UCSD-AML1 (cell line): ENCODE data around the gene MRGPRG.
A peak's percentile ranks its signal among the peaks of the same experiment; 100 is the strongest.
"Not testable (repeated sequence)": the region's sequence is repeated elsewhere in the genome, so short reads cannot be mapped to it uniquely, and the experiment has no call there.

ENCODE experiments used
- DNase-seq: peaks from one replicate; lab custom pipeline; 2025; ENCODE audit not compliant: unreplicated experiment; lab: John Stamatoyannopoulos, UW

The MRGPRG gene, protein sequence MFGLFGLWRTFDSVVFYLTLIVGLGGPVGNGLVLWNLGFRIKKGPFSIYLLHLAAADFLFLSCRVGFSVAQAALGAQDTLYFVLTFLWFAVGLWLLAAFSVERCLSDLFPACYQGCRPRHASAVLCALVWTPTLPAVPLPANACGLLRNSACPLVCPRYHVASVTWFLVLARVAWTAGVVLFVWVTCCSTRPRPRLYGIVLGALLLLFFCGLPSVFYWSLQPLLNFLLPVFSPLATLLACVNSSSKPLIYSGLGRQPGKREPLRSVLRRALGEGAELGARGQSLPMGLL

DNA sequence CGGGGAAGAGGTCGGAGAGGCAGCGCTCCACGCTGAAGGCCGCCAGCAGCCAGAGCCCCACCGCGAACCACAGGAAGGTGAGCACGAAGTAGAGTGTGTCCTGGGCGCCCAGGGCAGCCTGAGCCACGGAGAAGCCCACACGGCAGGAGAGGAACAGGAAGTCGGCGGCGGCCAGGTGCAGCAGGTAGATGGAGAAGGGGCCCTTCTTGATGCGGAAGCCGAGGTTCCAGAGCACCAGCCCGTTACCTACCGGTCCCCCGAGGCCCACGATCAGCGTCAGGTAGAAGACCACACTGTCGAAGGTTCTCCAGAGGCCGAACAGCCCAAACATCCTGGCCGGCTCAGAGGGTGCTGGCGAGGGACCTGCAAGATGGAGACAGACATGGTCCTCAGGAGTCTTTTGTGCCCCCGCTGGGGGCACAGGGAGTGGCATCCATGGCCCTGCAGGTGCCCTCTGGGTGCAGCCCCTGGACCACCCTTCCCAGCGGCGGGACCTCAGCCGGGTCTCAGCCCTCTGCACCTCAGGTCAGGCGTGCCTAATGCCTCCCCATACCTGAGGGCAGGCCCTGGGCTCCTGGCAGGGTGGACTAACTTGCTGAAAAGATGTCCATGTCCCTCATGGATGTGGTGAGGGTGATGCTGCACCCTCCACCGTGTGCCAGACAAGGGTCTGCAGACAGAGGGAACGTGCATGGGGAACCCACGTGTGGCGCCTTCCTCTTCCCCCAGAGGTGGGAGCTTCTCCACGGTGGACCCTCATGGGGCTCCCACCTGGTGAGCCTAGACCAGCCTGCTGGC lies at the start of gene MRGPRG:
TSS of gene MRGPRG (minus strand) at position 331 of the 798 bp plus-strand sequence. CDS start at position 331, 0 bp downstream.
- DNase-seq = no peak

DNA sequence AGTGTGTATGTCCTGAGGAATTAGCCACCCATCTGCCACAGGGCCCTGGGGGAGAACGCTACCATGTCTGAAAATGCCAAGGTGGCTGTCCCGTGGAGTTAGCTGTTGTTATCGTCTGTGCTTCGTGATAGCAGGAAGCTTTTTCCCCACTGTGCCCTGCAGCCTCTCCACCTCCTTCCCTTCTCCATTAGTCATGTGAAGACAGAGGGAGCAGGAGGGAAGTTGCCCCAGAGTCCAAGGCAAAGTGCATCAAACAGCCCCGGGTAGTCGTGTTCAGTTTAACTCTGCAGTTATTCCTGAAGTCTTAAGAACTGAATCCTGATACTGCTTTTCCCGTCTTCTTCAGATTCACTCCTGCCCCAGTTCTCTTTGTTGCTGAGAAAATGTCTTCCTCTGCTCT lies 43.9 kb upstream of the MRGPRG start:
- not testable (repeated sequence) for DNase-seq

DNA sequence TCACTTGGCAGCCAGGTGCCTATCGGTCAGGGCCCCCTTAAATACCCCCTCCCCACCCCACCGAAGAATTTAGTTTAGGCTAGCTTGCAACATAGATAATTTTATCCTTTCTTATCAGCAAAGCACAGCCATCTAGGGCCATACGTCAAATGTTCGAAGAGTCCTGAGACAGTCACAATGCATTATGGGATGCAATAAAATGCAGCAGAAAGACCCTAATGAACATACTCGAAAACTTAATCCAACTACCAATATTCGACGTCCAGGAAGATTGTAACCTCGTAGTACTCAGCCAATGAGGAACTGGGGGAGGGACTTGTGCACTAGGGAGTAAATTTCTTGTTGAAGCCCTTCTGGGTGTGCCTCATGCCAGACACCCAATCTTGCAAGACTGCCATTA lies 43.2 kb upstream of the MRGPRG start:
- DNase-seq = not testable (repeated sequence)

DNA sequence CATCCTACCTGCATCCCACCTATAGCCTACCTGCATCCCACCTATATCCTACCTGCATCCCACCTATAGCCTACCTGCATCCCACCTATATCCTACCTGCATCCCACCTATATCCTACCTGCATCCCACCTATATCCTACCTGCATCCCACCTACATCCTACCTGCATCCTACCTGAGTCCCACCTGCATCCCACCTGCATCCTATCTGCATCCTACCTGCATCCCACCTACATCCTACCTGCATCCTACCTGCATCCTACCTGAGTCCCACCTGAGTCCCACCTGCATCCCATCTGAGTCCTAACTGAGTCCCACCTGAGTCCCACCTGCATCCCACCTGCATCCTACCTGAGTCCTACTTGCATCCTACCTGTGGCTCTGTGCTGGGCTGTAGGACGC lies 38.9 kb upstream of the MRGPRG start:
- not testable (repeated sequence) for DNase-seq

DNA sequence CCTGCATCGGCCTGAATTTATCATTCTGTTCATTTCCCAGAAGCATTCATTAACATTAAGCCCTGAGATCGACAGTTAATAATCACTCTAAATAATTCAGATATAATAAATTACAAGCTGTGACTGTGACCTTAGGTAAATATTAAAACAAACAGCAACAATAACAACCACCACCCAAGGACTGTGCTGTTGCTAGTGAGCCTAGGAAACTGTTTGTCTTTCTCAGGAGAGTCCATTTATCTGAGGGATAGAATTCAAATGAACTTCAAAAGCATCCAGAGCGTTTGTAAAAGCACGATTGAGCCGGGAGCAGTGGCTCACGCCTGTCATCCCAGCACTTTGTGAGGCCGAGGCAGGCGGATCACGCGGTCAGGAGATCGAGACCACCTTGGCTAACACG lies 36.6 kb upstream of the MRGPRG start:
- not testable (repeated sequence) for DNase-seq

DNA sequence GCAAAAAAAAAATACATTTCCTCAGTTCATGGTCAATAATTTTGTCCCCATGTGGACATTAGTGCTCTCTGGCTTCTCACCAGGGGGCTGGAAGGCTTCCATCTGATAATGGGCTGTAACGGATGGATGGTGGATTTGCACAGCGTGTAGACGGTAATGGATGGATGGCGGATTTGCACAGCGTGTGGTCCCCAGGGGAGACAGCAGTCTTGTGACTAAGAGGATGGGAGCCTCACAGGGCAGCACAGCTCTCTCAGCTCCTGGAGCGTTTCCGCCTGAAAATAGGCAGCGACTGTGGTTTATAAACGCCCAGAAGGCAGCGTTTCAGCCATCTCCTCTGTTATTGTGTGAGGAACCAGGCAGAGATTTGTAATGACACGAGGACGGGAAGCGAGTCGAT lies 36.2 kb upstream of the MRGPRG start:
- not testable (repeated sequence) for DNase-seq

DNA sequence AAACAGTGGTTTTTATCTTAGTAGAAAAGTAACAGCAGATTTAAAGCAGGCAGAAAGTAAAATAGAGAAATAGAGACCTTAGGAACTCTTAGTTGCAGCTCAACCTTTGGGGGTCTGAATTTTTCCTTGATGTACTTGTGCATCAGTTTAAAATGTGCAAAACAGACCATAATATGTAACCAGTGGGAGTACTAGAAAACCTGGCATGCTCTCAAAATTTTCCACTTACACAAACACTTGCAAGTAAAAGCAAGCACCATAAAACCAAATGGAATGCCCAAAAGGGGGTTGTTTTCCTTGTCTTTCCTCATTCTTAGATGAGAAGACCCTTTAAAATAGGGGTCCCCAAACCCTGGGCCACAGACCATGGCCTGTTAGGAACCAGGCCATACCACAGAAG lies 26.5 kb upstream of the MRGPRG start:
- DNase-seq = no peak

DNA sequence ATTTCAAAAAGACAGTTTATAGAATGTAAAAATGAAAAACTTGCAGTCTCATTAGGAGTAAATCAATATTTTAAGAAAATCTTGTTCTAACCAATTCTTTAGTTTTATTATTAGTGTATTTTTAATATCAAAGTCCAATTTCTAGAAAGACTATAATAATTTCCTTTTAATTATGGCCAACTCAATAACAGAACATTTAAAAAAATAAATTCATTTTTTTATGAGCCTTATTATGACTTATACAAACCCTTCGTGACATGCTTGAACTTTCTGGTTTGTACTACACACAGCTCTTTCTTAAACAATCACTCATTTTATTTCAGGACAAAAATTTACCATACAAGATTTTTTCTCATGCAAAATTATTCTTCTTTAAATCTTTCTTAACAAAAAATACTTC lies 25.3 kb upstream of the MRGPRG start:
- no peak for DNase-seq

DNA sequence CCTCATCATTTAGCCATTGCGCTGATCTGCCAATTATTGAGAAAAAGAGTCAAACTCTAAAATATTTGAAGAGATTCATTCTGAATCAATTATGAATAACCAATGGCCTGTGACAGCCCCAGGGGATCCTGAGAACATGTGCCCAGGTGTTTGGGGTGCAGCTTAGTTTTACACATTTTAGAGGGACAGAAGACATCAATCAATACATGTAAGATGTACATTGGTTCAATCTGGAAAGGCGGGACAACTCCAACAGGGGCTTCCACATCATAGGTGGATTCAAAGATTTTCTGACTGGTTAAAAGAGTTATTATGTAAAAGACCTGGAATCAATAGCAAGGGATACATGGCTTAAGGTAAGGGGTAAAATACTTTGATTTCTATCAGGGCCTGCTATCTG lies 18.5 kb upstream of the MRGPRG start:
- DNase-seq = no peak

DNA sequence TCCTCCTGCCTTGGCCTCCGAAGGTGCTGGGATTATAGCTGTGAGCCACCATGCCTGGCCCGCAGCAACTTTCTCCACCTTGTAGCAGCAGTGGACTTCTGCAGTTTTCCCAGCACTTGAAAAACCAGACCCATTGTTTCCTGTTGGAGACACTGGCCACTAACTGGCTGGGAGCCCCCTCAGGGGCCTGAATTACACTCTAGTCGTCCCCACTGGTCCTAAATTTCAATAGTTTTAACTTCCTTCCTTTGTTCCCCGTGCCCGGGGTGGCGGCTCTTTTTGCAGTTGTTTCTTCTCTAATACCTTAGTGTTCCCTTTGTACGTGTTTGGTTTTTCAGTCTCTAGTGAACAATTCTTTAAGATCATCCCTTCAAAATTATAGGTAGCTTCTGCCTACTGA lies 16.2 kb upstream of the MRGPRG start:
- no peak for DNase-seq

DNA sequence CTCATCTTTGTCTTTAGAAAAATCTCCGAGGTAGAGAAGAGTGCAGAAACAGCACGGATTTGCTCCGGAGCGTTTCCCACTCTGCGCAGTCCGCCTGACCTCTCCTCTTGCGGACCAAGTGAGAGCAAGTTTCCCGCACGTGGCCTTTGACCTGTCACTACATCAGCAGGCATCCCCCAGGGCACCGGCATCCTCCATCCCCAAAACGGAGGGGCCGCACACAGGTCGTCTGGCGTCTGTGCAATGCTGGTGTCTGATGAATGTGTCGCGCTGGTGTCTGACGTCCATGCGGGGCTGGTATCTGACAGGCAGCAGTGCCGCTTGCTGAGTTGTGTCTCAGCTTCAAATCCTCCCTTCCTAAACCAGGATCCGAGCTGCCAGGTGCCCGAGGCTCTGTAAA lies 14.3 kb upstream of the MRGPRG start:
- no peak for DNase-seq

DNA sequence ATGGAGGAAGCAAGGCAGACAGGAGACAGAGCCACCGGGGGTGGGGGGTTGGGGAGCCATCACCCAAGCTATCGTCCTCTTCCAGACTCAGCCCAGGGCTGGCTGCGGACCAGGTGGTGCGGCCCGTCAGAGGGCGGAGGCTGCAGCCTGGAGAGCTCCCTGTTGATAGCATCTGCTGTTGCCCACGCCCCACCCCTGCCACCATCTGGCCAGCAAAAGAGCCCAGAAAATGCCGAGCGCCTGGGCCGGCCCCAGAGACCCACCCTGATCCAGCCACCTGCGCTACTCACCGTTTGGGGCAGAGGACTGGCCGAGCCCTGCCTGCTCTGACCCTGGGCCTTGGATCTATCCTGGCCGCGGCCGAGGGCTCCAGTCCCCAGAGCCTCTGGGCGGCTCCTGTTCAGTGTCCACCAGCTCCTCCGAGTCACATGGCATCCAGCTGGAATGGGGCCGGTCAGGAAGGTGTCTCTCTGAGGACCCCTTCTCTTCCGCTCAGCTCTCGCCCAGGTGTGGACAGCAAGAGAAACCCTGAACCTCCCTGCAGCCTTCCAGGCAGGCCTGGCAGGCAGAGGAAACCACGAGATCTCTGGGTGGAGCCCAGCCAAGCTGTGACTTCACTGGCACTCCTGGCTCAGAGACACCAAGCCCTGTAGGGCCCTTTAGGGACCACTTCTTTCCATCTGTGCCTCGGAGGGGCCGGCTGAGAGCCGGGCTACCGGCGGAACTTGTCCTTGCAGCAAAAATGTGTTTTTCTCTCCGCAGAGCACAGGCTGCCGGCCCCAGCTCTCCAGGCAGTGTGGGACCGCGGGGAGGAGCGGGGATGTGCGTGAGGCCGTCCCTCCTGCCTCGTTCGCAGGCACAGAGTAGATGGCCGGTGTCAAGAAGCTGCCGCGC lies 13.5 kb upstream of the MRGPRG start, which contains the start of gene MRGPRE:
TSS of gene MRGPRE (minus strand) at position 567 of the 894 bp plus-strand sequence. CDS start 3,618 bp downstream, outside the sequence.
- DNase-seq = no peak

DNA sequence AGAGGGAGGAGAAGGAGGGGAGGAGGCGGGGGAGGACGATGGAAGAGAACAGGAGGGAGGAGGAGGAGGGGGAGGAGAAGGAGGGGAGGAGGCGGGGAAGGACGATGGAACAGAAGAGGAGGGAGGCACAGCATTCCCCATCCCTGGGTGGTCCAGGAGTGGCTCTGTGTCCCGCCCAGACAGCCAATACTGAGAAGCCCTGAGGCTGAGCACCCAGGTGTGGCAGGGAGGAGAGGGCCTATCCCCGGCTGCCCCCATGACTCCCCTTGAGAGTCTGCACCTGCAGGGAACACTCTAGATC lies 12.9 kb upstream of the MRGPRG start:
- no peak for DNase-seq

DNA sequence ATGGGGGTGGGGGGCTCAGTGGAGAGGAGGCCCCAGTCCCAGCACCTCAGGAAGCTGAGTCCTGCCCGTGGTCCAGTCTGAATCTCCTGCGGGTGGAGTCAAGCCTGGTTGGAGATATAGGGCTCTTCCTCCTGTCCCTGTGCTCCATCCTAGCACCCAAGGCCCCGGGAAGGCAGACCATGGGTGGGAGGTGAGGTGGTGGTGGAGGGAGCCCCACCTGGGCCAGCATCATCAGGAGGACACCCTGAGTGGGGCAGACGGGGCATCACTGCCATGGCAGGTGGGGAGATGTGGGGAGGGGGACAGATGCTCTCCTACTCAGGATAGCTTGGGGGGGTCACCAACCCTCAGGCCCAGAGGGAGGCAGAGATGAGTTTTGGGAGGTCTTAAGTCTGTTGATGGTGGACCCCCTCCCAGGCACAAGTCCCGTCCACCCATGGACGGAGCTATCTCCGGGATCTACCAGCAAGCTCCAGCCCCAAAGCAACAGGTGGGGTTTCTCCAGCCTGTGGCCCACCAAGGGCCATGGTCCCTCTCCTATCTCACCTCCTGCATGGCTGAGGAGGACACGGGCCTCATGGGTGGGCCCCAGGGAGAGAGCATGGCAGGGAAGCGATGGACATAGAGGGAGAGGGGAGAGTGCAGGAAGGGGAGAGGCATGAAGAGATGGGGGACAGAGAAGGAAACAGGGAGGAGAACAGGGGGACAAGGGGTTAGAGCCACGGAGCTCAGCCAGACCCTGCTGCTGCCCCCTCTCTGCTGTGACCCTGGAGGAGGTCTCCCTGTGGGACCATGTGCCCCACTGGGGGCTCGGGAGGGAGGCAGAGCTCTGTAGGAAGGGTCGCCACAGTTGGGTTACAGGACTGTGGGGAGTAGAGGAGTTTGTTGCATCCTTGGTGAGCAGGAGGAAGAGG lies 12.3 kb upstream of the MRGPRG start:
- no peak for DNase-seq

DNA sequence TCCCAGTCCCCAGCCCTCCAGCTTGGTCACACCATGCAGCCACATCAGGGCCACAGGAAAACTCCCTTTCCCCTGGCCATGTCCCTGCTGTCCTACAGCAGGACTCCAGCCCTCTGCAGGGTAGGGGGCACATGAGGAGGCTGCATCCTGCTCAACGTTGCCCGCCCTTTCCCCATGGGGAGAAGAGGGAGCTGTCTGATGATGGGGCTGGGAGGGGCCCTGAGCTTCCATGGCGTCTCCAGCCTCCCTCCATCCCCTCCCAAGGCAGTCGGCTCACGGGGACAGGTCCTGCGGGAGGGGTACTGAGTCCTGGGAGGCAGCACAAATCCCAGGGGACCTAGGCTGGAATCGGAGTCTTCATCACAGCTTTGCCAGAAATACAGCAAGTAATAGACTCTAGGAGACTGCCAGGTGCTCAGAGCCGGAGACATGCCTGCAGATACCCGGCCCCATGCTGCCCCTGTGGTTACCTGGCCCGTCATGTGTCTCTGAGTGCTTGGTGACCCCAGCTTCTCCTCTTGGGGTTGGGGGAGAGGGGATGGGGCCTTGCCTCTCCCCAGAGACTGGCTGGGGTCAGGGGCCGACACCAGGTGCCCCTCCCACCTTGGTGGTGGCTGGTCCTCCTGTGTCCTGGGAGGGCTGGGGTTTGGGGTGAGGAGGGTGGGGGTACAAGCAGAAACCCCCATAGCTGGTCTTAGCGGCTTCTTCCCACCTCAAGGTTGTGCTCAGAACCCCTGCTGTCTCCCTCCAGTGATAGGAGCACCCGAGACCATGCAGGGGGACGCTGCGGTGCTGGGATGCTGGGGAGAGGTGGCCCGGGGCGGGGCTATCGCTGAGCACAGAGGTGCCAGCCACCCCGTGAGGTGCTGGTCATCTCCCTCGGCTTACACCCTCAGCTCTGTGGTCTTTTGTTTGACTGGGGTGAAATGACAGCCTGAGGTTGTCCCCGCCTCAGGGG lies 11.3 kb upstream of the MRGPRG start:
- no peak for DNase-seq

DNA sequence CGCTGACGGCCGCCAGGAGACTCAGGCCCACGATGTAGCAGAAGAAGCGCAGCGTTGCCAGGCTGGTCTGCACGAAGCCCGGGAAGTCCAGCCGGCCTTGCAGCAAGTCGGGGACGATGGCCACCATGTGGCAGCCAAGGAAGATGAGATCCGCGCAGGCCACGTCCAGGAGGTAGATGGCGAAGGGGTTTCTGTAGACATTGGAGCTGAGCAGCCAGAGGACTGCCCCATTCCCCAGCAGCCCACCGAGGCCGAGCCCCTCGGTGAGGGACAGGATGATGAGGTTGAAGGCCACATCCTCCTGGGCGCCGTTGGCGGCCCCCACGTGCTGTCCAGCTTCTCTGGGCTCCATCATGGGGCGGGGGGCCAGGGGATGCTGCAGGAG lies 9.8 kb upstream of the MRGPRG start:
- DNase-seq = no peak

DNA sequence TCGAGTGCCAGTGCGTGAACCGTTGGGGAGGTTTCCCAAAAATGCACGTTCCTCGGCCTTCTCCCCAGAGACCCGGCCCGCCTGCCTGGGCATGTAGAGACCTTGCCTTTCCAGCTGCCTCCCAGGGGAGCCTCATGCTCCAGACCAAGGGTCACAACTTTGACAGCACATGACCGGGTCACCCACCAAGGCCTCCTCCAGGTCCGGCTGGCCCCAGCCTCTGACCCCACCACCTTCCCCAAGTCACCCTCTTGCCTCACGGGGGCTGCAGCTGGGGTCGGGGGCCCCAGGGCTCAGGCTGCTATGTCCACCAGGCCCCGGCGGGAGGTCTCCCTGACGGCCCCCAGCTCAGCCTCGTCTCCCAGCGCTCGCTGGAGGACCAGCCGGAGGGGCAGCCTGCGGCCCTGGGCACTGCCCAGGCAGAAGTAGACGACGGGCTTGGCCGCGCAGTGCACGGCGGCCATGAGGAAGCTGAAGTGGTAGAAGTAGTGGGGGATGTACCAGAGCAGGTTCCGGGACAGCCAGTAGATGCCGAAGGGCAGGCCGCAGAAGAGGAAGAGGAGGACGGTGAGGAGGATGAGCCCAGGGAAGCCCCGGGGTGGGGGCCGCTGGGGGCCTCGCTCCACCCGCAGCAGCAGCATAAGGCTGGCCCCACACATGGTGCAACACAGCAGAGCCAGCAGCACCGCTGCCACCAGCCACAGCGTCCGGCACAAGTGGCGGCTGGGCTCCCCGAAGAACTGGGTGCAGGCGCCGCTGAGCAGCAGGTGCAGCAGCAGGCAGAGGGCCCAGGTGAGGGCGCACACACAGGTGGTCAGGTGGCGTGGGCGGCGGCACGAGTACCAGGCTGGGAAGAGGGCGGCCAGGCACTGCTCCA lies 9.2 kb upstream of the MRGPRG start:
- peak; percentile 55 for DNase-seq

DNA sequence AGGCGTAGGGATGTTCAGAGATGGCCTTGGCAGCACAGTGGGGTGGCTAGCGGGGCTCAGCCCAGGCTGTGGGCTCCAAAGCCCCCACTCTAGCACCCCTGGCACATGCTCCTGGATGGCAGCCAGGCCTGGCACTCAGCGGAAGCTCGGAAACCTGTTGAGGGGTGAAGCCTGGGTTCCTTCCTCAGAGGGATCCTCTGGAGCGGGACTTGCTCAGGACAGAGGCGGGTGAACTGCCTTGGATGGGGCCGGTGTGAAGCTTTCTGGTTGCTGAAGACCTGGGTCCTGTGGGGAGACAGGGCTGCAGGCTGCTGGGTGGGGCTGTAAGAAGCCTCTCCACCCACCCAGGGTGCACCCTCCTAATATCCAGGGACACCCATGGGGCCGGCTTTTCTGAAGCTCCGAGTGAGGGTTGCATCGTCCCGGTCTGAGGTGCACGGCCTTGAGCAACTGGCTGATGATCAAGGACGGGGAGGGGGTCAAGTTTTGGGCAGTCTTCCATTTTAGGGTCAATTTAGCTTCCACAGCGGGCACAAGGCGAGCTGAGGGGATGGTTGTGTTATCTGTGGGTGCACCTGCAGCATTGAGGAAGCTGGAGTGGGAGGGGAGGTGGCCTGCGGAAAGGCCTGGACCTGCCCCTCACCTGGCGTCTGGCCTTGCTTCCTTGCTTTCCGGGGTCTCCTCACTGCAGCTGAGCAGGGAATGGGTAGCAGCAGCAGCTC lies 8.4 kb upstream of the MRGPRG start:
- no peak for DNase-seq
